Brain microvascular endothelial cell (primary cell): ENCODE results near the gene OR11H6.
"Not testable (repeated sequence)": the region's sequence is repeated elsewhere in the genome, so short reads cannot be mapped to it uniquely, and the experiment has no call there.

Source experiments
- DNase-seq: peaks from one replicate; pipeline ENCODE4 v3.0.0-alpha.2; 2020
- H3K27ac ChIP-seq: fragments of 250-450 bp; sonication (Bioruptor Pico); 2 replicates; pipeline ENCODE4 v1.5.1; 2020; ENCODE audit warnings: mild to moderate bottlenecking, moderate library complexity
- H3K27me3 ChIP-seq: fragments of 250-450 bp; sonication (Bioruptor Pico); replicated peaks from 2 replicates; pipeline ENCODE4 v1.5.1; 2020; ENCODE audit warnings: mild to moderate bottlenecking
- H3K36me3 ChIP-seq: fragments of 250-450 bp; sonication (Bioruptor Pico); replicated peaks from 2 replicates; pipeline ENCODE4 v1.5.1; 2020; ENCODE audit warnings: mild to moderate bottlenecking
- H3K4me3 ChIP-seq: 2 replicates; pipeline ENCODE4 v1.5.1; 2011; ENCODE audit warnings: low read depth, mild to moderate bottlenecking, control low read depth, low read length, moderate library complexity
- in situ Hi-C: cut with HindIII; loops from 2 replicates; pipeline ENCODE4 v1.10.0; 2017; ENCODE audit warnings: low sequenced_read_pairs, low pct_ligation_motif_present
- TF ChIP-seq, protein P1 (sequence below): IDR thresholded peaks from 2 replicates; pipeline ENCODE4 v1.5.1; 2011; ENCODE audit warnings: low read depth, mild to moderate bottlenecking, moderate library complexity, low read length, control low read depth, inconsistent platforms; ENCODE audit errors: missing control alignments

OR11H6 gene

GRCh38 chr14:20195911-20196310 lies 27.6 kb upstream of the OR11H6 start:
- TF ChIP-seq, protein P1, sequence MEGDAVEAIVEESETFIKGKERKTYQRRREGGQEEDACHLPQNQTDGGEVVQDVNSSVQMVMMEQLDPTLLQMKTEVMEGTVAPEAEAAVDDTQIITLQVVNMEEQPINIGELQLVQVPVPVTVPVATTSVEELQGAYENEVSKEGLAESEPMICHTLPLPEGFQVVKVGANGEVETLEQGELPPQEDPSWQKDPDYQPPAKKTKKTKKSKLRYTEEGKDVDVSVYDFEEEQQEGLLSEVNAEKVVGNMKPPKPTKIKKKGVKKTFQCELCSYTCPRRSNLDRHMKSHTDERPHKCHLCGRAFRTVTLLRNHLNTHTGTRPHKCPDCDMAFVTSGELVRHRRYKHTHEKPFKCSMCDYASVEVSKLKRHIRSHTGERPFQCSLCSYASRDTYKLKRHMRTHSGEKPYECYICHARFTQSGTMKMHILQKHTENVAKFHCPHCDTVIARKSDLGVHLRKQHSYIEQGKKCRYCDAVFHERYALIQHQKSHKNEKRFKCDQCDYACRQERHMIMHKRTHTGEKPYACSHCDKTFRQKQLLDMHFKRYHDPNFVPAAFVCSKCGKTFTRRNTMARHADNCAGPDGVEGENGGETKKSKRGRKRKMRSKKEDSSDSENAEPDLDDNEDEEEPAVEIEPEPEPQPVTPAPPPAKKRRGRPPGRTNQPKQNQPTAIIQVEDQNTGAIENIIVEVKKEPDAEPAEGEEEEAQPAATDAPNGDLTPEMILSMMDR = no peak
- Histone ChIP-seq H3K4me3 (no peak overlapping the region), H3K36me3 (no peaks in the 10 kb centered on the region), H3K27ac (no peak overlapping the region), H3K27me3 (no peaks in the 10 kb centered on the region)
- DNase-seq = no peak
- in situ Hi-C loops = no loop called here

GRCh38 chr14:20197459-20197858 lies 26.1 kb upstream of the OR11H6 start:
- H3K4me3 ChIP-seq = no peak overlapping the region
- TF ChIP-seq, protein P1 = no peak
- in situ Hi-C loops = no loop called here
- no peaks in the 10 kb centered on the region for H3K27me3 ChIP-seq
- no peak overlapping the region for H3K27ac ChIP-seq
- no peak for DNase-seq
- no peaks in the 10 kb centered on the region for H3K36me3 ChIP-seq

GRCh38 chr14:20198991-20199390 lies 24.5 kb upstream of the OR11H6 start:
- H3K27me3 ChIP-seq = no peaks in the 10 kb centered on the region
- in situ Hi-C loops = no loop called here
- H3K36me3 ChIP-seq = no peaks in the 10 kb centered on the region
- no peak for DNase-seq
- no peak overlapping the region for H3K27ac ChIP-seq
- TF ChIP-seq, protein P1 = no peak
- no peak overlapping the region for H3K4me3 ChIP-seq

GRCh38 chr14:20204721-20205120 lies 18.8 kb upstream of the OR11H6 start:
- Histone ChIP-seq H3K27me3 (no peaks in the 10 kb centered on the region), H3K27ac (no peak overlapping the region), H3K36me3 (no peaks in the 10 kb centered on the region), H3K4me3 (no peak overlapping the region)
- TF ChIP-seq, protein P1 = no peak
- no peak for DNase-seq
- in situ Hi-C loops = no loop called here

DNA sequence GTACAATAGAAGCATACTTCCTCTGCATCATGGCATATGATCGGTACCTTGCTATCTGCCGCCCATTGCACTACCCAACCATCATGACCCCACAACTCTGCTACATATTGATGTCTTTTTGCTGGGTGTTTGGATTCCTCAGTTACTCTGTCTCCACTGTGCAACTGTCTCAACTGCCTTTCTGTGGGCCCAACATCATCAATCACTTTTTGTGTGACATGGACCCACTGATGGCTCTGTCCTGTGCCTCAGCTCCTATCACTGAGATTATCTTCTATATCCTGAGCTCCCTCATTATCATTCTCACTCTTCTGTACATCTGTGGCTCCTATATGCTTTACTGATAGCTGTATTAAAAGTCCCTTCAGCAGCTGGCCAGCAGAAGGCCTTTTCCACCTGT lies 13.9 kb upstream of the OR11H6 start:
- Histone ChIP-seq H3K27ac (no peak overlapping the region), H3K4me3 (no peak overlapping the region), H3K27me3 (no peaks in the 10 kb centered on the region), H3K36me3 (no peaks in the 10 kb centered on the region)
- TF ChIP-seq, protein P1 = no peak
- DNase-seq = no peak
- in situ Hi-C loops = no loop called here

GRCh38 chr14:20212406-20212805 lies 11.1 kb upstream of the OR11H6 start:
- H3K27me3 ChIP-seq, H3K4me3 ChIP-seq, H3K27ac ChIP-seq, in situ Hi-C loops, H3K36me3 ChIP-seq, DNase-seq: not testable (repeated sequence)
